ENCODE results near the gene NR5A1. TPM values are rescaled to one million over a fixed set of nuclear protein-coding genes. Genes with fewer than 3 reads are reported as not detected.

NR5A1 gene
- total RNA-seq, 1 donor from 2014 or later: not detected

DNA sequence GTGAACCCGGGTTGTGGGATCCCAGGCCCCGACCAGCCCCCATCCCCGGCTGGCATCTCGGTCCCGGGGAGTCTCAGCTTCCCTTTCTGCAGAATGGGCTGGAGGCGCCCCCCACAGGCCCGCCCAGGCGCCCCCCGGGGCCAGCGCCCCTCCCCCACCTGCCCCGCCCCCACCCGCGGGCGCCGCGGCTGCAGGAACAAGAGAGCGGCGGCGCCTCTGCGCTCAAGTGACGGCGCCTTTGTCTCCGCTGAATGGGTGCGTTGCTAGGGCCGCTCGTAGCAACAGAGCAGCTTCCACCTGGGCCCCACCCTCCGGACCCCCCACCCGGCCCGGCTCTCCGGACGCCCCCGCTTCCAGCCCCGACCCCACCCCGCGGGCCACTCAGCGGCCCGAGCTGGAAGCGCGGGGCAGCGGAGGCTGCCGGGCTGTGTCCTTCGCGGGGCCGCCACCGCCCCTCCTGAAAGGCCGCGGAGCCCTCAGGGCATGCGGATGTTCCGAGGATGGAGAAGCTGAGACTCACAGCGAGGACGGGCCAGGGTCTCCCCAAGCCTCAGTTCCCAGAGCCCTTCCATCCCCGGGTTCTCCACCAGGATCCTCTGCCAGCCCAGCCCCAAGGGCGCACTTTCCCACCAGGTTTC lies 29.4 kb downstream of the NR5A1 start:
- intact Hi-C loops (cut with micrococcal nuclease): no loop called here
- Mint-ChIP-seq H3K27me3 (peaks cover 13% of the 10 kb centered on the region), H3K4me1 (no peaks in the 10 kb centered on the region), H3K27ac (no peak overlapping the region), H3K36me3 (ENCODE audit: low read depth) (no peaks in the 10 kb centered on the region), H3K9me3 (no peaks in the 10 kb centered on the region), H3K4me3 (no peak overlapping the region)
- no peak for DNase-seq

DNA sequence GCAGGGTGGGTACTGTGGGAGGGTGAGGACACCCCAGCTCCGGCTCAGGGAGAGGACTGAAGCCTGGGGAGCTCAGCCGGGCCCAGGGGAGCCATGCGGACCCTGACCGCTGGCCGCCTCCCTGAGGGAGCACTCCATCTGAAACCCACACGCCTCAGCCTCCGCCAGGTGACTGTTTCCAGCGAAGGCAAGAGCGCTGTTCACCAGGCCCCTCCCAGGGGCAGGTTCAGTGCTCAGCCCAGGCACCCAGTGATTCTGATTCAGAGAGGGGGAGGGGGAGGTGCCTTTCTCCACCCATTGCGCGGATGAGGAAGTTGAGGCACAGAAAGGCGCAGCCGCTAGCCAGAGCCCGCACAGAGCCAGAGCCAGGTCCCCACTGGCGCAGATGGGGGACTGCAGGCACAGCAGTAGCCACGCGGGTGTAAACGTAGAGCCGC lies 30.0 kb downstream of the NR5A1 start:
- Mint-ChIP-seq H3K9me3 (no peaks in the 10 kb centered on the region), H3K4me1 (no peaks in the 10 kb centered on the region), H3K27me3 (peaks cover 13% of the 10 kb centered on the region), H3K36me3 (ENCODE audit: low read depth) (no peaks in the 10 kb centered on the region), H3K27ac (no peak overlapping the region), H3K4me3 (no peak overlapping the region)
- no peak for DNase-seq
- intact Hi-C loops (cut with micrococcal nuclease): no loop called here

DNA sequence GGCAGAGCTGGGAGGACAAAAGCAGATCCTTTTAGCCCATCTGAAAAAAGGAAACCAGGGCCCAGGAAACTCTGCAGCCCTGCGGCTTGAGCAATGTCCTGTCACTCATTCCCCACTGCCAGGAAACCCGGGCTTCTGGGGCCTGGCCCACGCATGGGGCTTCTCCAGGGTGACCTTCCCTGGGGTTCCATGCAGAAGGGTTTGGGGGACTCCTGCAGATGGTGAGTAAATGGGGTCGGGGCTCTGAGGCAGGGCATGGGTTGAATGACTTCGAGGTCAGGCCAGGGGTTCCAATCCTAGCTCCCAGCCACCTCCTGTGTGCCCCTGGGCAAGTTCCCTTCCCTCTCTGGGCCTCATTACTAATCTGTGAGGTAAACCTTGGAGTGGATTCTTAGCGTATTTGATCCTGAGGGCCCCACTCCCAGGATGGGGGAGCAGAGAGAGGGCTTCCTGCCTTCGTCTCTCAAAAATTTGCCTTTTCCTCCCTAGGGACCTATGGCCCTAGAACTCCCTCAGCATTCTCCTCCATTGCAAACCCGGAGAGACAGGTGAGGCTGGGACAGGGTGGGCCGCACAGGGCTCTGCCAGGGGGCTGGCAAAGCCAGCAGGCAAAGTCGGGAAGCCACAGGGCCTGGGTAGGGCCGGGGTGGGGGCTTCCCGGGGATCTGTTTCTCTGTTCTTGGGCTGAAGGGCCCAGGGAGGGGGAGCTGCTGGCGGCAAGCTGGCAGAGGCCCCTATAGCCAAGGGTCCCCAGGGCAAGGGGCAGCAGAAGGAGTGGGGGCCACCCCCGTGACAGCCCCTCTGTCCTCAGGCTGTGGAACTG lies 31.1 kb downstream of the NR5A1 start:
- H3K27me3 Mint-ChIP-seq: peaks cover 13% of the 10 kb centered on the region
- no peaks in the 10 kb centered on the region for H3K36me3 Mint-ChIP-seq (ENCODE audit: low read depth)
- H3K4me3 Mint-ChIP-seq: no peak overlapping the region
- H3K27ac Mint-ChIP-seq: no peak overlapping the region
- no peaks in the 10 kb centered on the region for H3K9me3 Mint-ChIP-seq
- no peak for DNase-seq
- no peaks in the 10 kb centered on the region for H3K4me1 Mint-ChIP-seq
- intact Hi-C loops (cut with micrococcal nuclease): no loop called here

DNA sequence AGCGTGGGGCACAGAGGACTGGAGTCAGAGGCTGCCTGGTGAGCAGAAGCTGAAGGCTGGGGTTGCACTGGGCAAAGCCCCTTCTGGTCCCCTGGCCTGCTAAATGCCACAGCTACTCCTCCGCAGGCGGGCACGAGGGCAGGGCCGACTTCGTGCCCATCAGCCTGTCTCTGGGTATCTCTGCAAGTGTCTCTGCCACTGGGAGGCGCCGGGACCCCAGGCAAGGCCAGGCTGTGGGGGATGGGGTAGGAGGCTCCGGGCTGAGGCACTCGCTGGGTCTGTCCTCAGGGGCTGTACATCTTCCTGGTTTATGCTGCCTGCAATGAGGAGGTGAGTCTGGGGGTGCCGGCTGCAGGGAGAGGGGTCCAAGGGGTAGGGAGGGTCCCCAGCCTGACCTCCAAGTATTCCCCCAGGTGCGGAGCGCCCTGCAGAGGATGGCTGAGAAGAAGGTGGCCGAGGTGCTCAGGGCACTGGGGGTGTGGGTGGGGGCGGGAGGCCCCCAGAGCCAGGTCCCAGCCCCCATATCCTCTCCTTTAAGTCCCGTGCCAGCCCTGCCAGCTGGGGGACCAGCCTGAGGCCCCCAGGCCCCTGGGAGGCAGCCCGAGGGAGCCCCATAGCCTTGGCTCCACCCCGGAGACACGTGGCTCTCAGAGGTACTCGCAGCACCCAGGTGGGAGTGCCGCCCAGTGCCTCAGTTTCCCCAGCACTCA lies 31.9 kb downstream of the NR5A1 start:
- Mint-ChIP-seq H3K27ac (no peak overlapping the region), H3K9me3 (no peaks in the 10 kb centered on the region), H3K4me1 (no peaks in the 10 kb centered on the region), H3K4me3 (no peak overlapping the region), H3K27me3 (peaks cover 13% of the 10 kb centered on the region), H3K36me3 (ENCODE audit: low read depth) (no peaks in the 10 kb centered on the region)
- intact Hi-C loops (cut with micrococcal nuclease): no loop called here
- DNase-seq: no peak

- Mint-ChIP-seq H3K27me3 (peaks cover 9% of the 10 kb centered on the region), H3K36me3 (ENCODE audit: low read depth) (no peaks in the 10 kb centered on the region), H3K27ac (no peak overlapping the region), H3K9me3 (no peaks in the 10 kb centered on the region), H3K4me1 (no peaks in the 10 kb centered on the region), H3K4me3 (no peak overlapping the region)
- intact Hi-C loops (cut with micrococcal nuclease): no loop called here
- DNase-seq: no peak
These were observed 33.0 kb downstream of the NR5A1 start for GRCh38 chr9:124474151-124474550.

DNA sequence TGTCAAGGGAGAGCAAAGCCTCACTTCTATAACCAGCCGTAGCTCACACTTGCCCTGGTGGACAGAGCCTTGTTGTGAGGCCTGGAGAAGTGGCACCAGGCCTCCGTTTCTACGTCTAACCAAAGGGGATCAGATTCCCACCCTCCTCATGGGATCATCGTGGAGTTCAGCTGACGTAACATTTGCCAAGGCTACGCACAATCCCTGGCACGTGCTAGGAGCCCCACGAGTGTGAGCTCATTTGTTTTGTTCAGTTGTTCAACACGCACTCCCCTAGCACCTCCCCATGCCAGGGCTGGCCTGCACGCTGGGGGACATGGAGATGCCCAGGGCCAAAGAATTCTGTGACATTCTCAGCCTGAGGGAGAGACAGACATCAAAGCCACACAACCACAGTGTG lies 33.9 kb downstream of the NR5A1 start:
- H3K27me3 Mint-ChIP-seq: peaks cover 3% of the 10 kb centered on the region
- H3K27ac Mint-ChIP-seq: no peak overlapping the region
- no peaks in the 10 kb centered on the region for H3K36me3 Mint-ChIP-seq (ENCODE audit: low read depth)
- intact Hi-C loops (cut with micrococcal nuclease): no loop called here
- no peaks in the 10 kb centered on the region for H3K9me3 Mint-ChIP-seq
- no peaks in the 10 kb centered on the region for H3K4me1 Mint-ChIP-seq
- DNase-seq: no peak
- no peak overlapping the region for H3K4me3 Mint-ChIP-seq

GRCh38 chr9:124472770-124473169 lies 34.4 kb downstream of the NR5A1 start:
- Mint-ChIP-seq H3K4me3 (no peak overlapping the region), H3K36me3 (ENCODE audit: low read depth) (no peaks in the 10 kb centered on the region), H3K27me3 (no peaks in the 10 kb centered on the region), H3K27ac (no peak overlapping the region), H3K9me3 (no peaks in the 10 kb centered on the region), H3K4me1 (no peaks in the 10 kb centered on the region)
- intact Hi-C loops (cut with micrococcal nuclease): no loop called here
- DNase-seq: no peak

GRCh38 chr9:124471761-124472160 lies 35.4 kb downstream of the NR5A1 start:
- intact Hi-C loops (cut with micrococcal nuclease): no loop called here
- Mint-ChIP-seq H3K4me3 (no peak overlapping the region), H3K4me1 (no peaks in the 10 kb centered on the region), H3K27ac (no peak overlapping the region), H3K36me3 (ENCODE audit: low read depth) (no peaks in the 10 kb centered on the region), H3K9me3 (no peaks in the 10 kb centered on the region), H3K27me3 (no peaks in the 10 kb centered on the region)
- no peak for DNase-seq

GRCh38 chr9:124470726-124471125 lies 36.5 kb downstream of the NR5A1 start:
- no peaks in the 10 kb centered on the region for H3K27me3 Mint-ChIP-seq
- intact Hi-C loops (cut with micrococcal nuclease): no loop called here
- H3K4me1 Mint-ChIP-seq: no peaks in the 10 kb centered on the region
- H3K27ac Mint-ChIP-seq: no peak overlapping the region
- no peak for DNase-seq
- H3K36me3 Mint-ChIP-seq (ENCODE audit: low read depth): no peaks in the 10 kb centered on the region
- no peaks in the 10 kb centered on the region for H3K9me3 Mint-ChIP-seq
- no peak overlapping the region for H3K4me3 Mint-ChIP-seq

DNA sequence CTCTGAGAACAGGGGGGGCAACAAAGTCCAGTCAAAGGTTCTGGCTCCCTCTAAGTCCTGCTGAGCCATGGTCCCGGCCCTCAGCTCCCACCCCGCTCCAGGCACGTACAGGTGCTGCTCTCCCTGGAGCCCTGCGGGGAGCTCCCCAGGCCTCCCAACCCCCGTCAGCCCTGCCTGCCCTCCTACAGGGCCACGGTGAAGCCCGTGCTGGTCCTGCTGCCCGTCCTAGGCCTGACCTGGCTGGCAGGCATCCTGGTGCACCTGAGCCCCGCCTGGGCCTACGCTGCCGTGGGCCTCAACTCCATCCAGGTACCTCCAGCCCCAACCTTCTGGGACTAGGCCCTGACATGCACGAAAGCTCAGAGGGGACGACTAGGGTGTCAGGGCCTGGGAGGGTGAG lies 36.9 kb downstream of the NR5A1 start:
- no peaks in the 10 kb centered on the region for H3K9me3 Mint-ChIP-seq

DNA sequence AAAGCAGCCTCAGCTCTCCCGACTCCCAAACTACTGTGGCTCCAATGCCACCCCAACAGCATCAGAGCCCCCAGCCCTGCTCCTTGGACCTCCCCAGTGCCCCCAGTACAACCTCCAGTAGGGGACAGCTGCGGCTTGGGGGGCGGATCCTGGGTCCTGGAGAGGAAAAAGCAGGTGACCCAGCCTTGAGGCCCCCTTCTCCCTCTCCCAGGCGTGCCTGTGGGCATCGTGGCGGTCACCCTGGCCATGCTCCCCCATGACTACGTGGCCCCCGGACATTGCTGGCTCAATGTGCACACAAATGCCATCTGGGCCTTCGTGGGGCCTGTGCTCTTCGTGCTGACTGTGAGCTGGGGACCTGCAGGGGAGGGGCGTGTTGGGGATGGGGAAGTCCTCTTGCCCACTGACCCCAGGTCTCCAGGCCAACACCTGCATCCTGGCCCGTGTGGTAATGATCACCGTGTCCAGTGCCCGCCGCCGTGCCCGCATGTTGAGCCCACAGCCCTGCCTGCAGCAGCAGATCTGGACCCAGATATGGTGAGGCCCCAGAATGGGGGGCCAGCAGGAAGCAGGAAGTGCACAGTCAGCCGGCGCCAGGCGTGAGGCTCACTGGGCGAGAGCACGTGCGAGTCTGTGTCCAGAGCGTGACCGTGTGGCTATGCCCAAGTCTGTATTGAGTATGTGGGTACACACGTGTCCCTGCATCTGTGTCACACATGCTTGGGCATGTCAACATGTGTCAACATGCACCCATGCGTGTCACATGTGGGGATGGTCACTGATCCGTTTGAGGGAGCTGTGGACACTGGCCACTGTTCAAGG lies 38.0 kb downstream of the NR5A1 start:
- Mint-ChIP-seq H3K4me1 (no peaks in the 10 kb centered on the region), H3K4me3 (no peak overlapping the region), H3K27me3 (peaks cover 6% of the 10 kb centered on the region), H3K36me3 (ENCODE audit: low read depth) (no peaks in the 10 kb centered on the region), H3K27ac (no peak overlapping the region), H3K9me3 (no peaks in the 10 kb centered on the region)
- no peak for DNase-seq
- intact Hi-C loops (cut with micrococcal nuclease): no loop called here

More for the DNA sequence above, 36.9 kb downstream of the NR5A1 start:
- H3K4me1 Mint-ChIP-seq: no peaks in the 10 kb centered on the region
- H3K4me3 Mint-ChIP-seq: no peak overlapping the region
- intact Hi-C loops (cut with micrococcal nuclease): no loop called here
- H3K27me3 Mint-ChIP-seq: peaks cover 2% of the 10 kb centered on the region
- DNase-seq: no peak
- no peak overlapping the region for H3K27ac Mint-ChIP-seq
- H3K36me3 Mint-ChIP-seq (ENCODE audit: low read depth): no peaks in the 10 kb centered on the region

DNA sequence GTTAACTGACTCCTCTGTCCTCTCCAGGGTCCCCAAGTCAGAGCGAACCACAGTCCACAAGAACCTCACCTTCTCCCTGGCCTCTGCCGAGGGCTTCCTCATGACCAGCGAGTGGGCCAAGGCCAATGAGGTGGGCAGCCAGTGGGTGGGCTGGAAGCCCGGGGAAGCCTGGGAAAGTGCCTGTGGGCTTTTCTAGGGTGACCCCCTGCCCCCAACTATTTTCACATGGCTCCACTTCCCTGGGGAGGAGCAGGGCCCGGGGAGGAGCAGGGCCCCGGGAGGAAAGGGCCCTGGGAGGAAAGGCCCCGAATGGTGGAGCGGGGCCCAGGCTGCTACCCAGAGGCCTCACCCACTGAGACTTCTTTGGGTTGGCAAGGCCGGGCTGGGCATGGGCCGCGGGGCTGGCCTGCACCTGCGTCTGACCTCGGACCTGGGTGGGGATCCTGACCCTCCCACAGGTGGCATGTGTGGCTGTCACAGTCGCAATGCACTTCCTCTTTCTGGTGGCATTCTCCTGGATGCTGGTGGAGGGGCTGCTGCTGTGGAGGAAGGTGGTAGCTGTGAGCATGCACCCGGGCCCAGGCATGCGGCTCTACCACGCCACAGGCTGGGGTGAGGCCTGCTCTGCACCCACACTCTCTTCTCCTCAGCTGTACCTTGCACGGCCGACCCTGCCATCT lies 39.0 kb downstream of the NR5A1 start:
- H3K27me3 Mint-ChIP-seq: peaks cover 6% of the 10 kb centered on the region
- H3K4me3 Mint-ChIP-seq: no peak overlapping the region
- H3K4me1 Mint-ChIP-seq: no peaks in the 10 kb centered on the region
- intact Hi-C loops (cut with micrococcal nuclease): no loop called here
- H3K9me3 Mint-ChIP-seq: no peaks in the 10 kb centered on the region
- H3K36me3 Mint-ChIP-seq (ENCODE audit: low read depth): no peaks in the 10 kb centered on the region
- no peak overlapping the region for H3K27ac Mint-ChIP-seq
- no peak for DNase-seq

GRCh38 chr9:124467410-124468060 lies 39.7 kb downstream of the NR5A1 start:
- Mint-ChIP-seq H3K27me3 (peaks cover 8% of the 10 kb centered on the region), H3K4me1 (no peaks in the 10 kb centered on the region), H3K36me3 (ENCODE audit: low read depth) (no peaks in the 10 kb centered on the region), H3K27ac (no peak overlapping the region), H3K9me3 (no peaks in the 10 kb centered on the region), H3K4me3 (no peak overlapping the region)
- DNase-seq: no peak
- intact Hi-C loops (cut with micrococcal nuclease): no loop called here
